ENCODE measurements around the gene AIM2. TPM values are rescaled to one million over a fixed set of nuclear protein-coding genes. Genes with fewer than 3 reads are reported as not detected.

Gene AIM2
- polyA plus RNA-seq, 3 donors, result 6.1 to 9.8 (median 9.0) TPM

- TF ChIP-seq, protein P1, sequence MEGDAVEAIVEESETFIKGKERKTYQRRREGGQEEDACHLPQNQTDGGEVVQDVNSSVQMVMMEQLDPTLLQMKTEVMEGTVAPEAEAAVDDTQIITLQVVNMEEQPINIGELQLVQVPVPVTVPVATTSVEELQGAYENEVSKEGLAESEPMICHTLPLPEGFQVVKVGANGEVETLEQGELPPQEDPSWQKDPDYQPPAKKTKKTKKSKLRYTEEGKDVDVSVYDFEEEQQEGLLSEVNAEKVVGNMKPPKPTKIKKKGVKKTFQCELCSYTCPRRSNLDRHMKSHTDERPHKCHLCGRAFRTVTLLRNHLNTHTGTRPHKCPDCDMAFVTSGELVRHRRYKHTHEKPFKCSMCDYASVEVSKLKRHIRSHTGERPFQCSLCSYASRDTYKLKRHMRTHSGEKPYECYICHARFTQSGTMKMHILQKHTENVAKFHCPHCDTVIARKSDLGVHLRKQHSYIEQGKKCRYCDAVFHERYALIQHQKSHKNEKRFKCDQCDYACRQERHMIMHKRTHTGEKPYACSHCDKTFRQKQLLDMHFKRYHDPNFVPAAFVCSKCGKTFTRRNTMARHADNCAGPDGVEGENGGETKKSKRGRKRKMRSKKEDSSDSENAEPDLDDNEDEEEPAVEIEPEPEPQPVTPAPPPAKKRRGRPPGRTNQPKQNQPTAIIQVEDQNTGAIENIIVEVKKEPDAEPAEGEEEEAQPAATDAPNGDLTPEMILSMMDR (IDR thresholded peaks at IDR 0.05), result no peak
- Histone ChIP-seq H3K27ac (ENCODE audit: low read depth in 1 of 2, low read length in 2 of 2) (peak overlapping the region; percentile 75 to 86), H3K27me3 (ENCODE audit: control insufficient read depth in 2 of 2, insufficient read depth in 2 of 2, low read length in 2 of 2) (no peaks in the 10 kb centered on the region), H3K4me2 (replicated peaks; ENCODE audit: extremely low read depth, low read length, poor library complexity, severe bottlenecking) (peak overlapping the region; percentile 55), H3K9ac (ENCODE audit: insufficient read depth, low read length, poor library complexity, severe bottlenecking) (peak overlapping the region; percentile 36), H3K79me2 (ENCODE audit: insufficient read depth, low read length) (no peaks in the 10 kb centered on the region), H3K4me1 (ENCODE audit: control insufficient read depth in 1 of 2, insufficient read depth in 2 of 2, low read length in 2 of 2) (peaks cover 60 to 63% of the 10 kb centered on the region in 2 donors), H3K4me3 (replicated peaks in 1 of 3; ENCODE audit: low read depth in 2 of 3, low read length in 3 of 3) (peak overlapping the region in 1 of 3 experiments; percentile 47), H3K9me3 (replicated peaks in 1 of 2; ENCODE audit: control insufficient read depth in 1 of 2, insufficient read depth in 1 of 2, low read length in 2 of 2) (no peaks in the 10 kb centered on the region), H3K36me3 (replicated peaks in 1 of 2; ENCODE audit: control insufficient read depth in 1 of 2, insufficient read depth in 2 of 2, low read length in 2 of 2) (no peaks in the 10 kb centered on the region), H4K20me1 (ENCODE audit: insufficient read depth, low read length) (no peaks in the 10 kb centered on the region), H2AFZ (ENCODE audit: insufficient read depth, low read depth, low read length, poor library complexity, severe bottlenecking) (peak overlapping the region; percentile 9)
- WGBS (ENCODE audit: insufficient coverage), result 13% methylated on average over 1 of the region's 3 CpGs
- H3K9me3 Mint-ChIP-seq, result peaks cover 0 to 3% (median 0%) of the 10 kb centered on the region in 7 donors
- H3K27me3 Mint-ChIP-seq (ENCODE audit: low read depth in 3 of 3), result peaks cover 0 to 2% (median 1%) of the 10 kb centered on the region in 3 donors
- H3K4me3 Mint-ChIP-seq, result peak overlapping the region in 1 of 2 donors; percentile 78
- peak; percentile 78 to 93 (median 87) for DNase-seq
- intact Hi-C loops (cut with micrococcal nuclease), result no loop called here
- H3K36me3 Mint-ChIP-seq, result peaks cover 0 to 3% of the 10 kb centered on the region in 2 donors
- peaks cover 56% of the 10 kb centered on the region for H3K4me1 Mint-ChIP-seq
- peak overlapping the region; percentile 95 to 99 (median 97) for H3K27ac Mint-ChIP-seq
Measured at GRCh38 chr1:159092036-159092760, 15.6 kb upstream of the AIM2 start.

GRCh38 chr1:159091607-159092031, 15.1 kb upstream of the AIM2 start:
- no peaks in the 10 kb centered on the region for H3K36me3 ChIP-seq (replicated peaks in 1 of 2; ENCODE audit: control insufficient read depth in 1 of 2, insufficient read depth in 2 of 2, low read length in 2 of 2)
- peak; percentile 54 to 85 (median 67) for DNase-seq
- peak overlapping the region in 1 of 3 experiments; percentile 47 for H3K4me3 ChIP-seq (replicated peaks in 1 of 3; ENCODE audit: low read depth in 2 of 3, low read length in 3 of 3)
- H3K4me1 ChIP-seq (ENCODE audit: control insufficient read depth in 1 of 2, insufficient read depth in 2 of 2, low read length in 2 of 2), result peaks cover 62 to 68% of the 10 kb centered on the region in 2 donors
- TF ChIP-seq, protein P1 (IDR thresholded peaks at IDR 0.05), result no peak
- intact Hi-C loops (cut with micrococcal nuclease), result loop anchor here in 1 of 2 donors (2.0 kb wide), 1 partner anchor 15 kb away; the partner anchor contains the start of gene AIM2
- H3K9me3 Mint-ChIP-seq, result peaks cover 0 to 3% (median 0%) of the 10 kb centered on the region in 7 donors
- H3K27me3 ChIP-seq (ENCODE audit: control insufficient read depth in 2 of 2, insufficient read depth in 2 of 2, low read length in 2 of 2), result no peaks in the 10 kb centered on the region
- peaks cover 58% of the 10 kb centered on the region for H3K4me1 Mint-ChIP-seq
- H3K4me3 Mint-ChIP-seq, result peak overlapping the region in 1 of 2 donors; percentile 46
- peaks cover 0 to 3% of the 10 kb centered on the region in 2 donors for H3K36me3 Mint-ChIP-seq
- peak overlapping the region; percentile 75 to 86 for H3K27ac ChIP-seq (ENCODE audit: low read depth in 1 of 2, low read length in 2 of 2)
- H3K4me2 ChIP-seq (replicated peaks; ENCODE audit: extremely low read depth, low read length, poor library complexity, severe bottlenecking), result peak overlapping the region; percentile 55
- no peak overlapping the region for H2AFZ ChIP-seq (ENCODE audit: insufficient read depth, low read depth, low read length, poor library complexity, severe bottlenecking)
- peak overlapping the region; percentile 95 to 99 (median 97) for H3K27ac Mint-ChIP-seq
- H4K20me1 ChIP-seq (ENCODE audit: insufficient read depth, low read length), result no peaks in the 10 kb centered on the region
- no peaks in the 10 kb centered on the region for H3K79me2 ChIP-seq (ENCODE audit: insufficient read depth, low read length)
- H3K9me3 ChIP-seq (replicated peaks in 1 of 2; ENCODE audit: control insufficient read depth in 1 of 2, insufficient read depth in 1 of 2, low read length in 2 of 2), result no peaks in the 10 kb centered on the region
- peak overlapping the region; percentile 36 for H3K9ac ChIP-seq (ENCODE audit: insufficient read depth, low read length, poor library complexity, severe bottlenecking)
- peaks cover 0 to 2% (median 1%) of the 10 kb centered on the region in 3 donors for H3K27me3 Mint-ChIP-seq (ENCODE audit: low read depth in 3 of 3)
- no CpG with 5 or more reads among the region's 1 CpG for WGBS (ENCODE audit: insufficient coverage)

Measured in CD14-positive monocyte (primary cell).